HG02870 (cell line): ENCODE results near the gene GSAP.
A peak's percentile ranks its signal among the peaks of the same experiment; 100 is the strongest.
"Not testable (repeated sequence)": the region's sequence is repeated elsewhere in the genome, so short reads cannot be mapped to it uniquely, and the experiment has no call there.

Source experiments
- ATAC-seq: cut with Tn5 transposase; IDR thresholded peaks from one replicate; pipeline ENCODE4 v1.9.1; 2021; ENCODE audit warnings: mild to moderate bottlenecking, moderate library complexity; ENCODE audit not compliant: unreplicated experiment

GSAP gene

DNA sequence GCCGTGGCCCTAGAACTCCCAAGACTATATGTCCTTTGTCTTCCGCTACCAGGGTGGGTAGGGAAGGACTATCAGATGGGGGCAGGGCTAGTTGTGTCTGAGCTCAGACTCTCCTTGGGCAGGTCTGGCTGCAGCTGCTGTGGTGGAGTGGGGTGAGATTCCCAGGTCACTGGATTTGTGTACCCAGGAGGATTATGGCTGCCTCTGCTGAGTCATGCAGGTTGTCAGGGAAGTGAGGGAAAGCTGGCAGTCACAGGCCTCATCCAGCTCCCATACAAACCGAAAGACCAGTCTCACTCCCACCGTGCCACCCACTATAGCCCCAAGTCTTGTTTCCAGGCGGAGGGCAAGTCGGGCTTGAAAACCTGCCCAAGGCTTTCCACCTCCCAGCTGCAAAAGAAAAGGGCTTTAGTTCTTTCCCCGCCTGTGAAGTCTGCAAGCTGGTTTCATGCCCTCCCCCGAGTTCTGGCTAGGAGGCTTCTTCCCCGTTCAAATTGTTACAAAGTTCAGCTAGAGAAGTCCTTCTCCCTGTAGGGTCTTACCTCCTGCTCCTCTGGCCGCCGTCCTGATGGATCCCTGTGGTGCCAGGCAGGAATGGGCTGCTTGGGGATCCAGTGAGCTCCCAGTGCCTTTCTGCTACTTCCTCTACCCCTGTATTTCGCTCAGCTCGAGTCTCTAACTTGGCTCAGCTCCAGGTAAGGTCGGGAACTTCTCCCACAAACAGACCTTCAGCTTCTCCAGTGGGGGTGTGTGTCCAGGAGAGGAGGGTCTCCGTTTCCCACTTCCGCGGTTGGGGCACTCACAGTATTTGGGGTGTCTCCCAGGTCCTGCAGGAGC, 109.7 kb downstream of the GSAP start:
- no peak for ATAC-seq

DNA sequence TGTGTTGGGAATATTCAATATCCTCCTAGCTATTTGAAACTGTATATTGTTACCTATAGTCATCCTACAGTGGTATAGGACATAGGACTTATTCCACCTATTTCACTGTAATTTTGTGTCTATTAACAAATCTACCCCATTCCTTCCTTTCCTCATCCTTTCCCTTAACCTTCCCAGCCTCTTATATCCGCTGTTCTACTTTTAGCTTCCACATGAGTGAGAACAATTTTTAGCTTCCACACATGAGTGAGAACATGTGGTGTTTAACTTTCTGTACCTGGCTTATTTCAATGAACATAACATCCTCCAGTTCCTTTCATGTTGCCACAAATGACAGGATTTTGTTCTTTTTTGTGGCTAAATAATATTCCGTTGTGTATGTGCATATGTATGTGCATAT, 120.6 kb downstream of the GSAP start:
- ATAC-seq, result no peak

DNA sequence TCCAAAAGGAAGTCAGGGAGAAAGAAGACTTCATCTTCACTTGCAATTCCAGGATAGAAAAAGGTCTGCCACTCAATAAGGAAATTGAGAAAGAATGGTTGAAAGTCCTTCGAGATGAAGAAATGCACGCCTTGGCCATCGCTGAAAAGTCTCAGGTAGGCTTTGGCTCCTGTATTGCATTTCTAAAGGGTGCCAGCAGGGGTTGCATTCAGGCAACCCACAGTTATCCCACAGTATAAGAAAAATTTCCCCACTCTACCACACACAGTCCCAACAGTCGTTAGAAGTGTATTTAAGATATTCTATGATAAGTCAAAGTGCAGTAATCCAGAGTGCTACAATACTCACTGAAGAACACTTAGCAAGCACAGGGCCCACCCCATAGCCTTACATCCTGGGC, 123.1 kb downstream of the GSAP start:
- ATAC-seq, result no peak

DNA sequence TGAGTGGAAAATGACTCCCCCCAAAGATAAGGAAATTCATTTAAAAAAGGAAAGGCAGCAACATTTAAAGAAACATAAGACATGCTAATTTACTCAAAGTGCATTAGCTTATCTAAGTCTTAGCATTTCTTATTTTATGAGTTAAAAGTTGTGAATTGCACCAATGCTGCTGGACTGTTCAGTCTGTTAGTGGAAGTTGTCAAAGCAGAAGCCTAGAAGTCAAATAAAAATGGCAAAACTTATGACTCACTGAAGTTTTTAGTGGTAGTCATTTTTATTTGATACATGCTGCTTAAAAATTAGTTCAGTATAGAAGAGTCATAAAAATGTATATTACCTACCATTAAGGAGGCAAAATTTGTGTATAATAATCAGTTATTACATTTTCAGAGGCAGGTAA, 125.7 kb downstream of the GSAP start:
- ATAC-seq, result no peak

DNA sequence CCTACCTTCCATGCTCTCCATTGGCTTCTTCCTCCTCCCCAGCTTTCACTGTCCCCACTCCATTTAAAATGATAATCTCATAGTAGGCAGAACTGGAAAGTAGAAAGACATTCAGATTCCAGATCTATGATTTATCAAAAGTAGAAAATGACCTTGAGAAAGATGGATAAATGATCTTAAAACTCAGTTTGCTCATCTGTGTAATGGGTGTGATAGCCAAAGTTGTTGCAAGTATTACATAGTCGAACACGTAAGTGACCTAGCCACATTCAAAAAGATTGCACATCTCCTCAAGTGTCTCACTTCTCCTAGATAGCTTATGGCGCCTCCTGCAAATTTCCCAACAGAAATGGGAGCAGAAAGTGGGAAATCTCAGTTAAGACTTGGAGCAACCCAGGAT, 126.8 kb downstream of the GSAP start:
- no peak for ATAC-seq

DNA sequence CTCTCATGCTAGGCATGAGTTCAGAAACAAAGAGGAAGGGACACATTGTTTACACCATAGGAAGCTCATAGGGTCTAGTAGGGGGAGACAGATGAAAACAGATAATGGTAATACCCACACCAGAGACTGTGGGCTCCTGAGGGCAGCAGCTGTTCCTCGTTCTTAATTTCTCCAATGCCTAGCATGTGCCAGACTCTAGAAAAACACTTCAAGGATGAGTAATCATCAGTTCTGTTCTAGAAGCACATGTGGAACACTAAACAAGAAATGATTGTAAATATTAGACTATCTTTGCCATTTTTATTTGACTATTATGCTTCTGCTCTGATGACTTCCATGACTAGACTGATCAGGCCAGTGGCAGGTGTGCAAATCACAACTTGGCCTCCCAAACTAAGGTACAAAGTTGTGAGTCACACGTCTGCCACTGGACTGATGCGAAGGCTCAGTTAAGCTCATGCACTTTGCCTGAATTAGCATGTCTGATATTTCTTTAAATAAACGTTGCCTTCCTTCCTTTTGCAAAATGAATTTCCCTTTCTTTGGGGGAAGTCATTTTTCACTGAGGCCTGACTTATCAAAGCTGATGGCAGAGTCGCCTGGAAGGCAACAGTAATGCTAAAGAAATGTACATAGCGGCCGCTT, 127.4 kb downstream of the GSAP start:
- ATAC-seq, result no peak

DNA sequence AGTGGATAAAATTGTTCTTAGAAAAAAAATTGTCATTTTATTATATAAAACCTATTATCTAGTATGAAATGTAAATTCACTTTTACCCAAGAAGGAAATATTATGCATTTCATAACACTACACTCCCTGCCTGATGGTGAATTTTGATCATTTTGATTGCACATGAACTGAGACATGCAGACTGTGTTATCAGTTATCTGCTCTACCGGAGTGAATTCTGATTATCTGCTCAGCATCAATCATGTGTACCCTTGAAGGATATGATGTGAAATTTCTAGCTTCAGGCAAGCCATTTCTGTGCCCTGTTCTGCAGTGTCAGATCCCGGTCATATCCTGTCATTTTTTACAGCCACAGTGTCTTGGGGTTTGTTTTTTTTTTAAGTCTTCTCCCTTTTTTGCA, 131.5 kb downstream of the GSAP start:
- no peak for ATAC-seq

DNA sequence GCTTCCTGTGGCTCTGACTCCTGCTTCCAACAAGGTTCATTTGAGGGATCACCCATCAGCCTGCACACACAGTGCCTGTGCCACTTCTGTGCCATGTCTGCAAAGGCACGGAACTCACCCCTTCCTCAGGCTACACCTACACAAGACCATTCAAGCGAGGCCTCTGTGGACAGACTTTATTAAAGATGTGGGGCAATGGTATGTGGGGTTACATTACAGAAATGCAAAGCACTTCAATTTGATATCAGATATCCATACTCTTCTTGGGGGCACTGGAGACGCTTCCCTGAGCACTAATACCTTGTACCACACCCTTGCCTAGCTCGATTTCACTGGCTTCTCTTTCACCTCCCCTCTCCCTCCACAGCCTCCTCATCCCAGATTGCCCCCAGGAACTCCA, 132.1 kb downstream of the GSAP start:
- ATAC-seq, result no peak

DNA sequence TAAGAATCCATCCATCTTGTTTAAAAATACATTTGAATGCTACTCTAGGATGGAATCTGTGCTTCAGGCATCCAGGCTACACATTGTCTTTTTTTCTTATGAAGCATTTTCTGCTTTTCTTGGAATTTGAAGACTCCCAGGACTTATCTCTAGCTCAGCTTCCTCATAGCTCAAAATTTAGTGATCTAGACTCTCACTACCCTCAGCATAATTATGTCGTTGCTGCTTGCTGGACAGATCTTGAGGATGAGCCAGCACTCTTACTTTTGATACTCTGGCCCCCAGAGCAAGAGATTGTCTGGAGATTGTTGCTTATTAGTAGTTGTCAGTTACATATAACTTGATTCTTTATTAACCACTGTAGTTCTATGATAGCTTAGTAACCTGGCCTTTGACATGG, 133.3 kb downstream of the GSAP start:
- ATAC-seq, result no peak

DNA sequence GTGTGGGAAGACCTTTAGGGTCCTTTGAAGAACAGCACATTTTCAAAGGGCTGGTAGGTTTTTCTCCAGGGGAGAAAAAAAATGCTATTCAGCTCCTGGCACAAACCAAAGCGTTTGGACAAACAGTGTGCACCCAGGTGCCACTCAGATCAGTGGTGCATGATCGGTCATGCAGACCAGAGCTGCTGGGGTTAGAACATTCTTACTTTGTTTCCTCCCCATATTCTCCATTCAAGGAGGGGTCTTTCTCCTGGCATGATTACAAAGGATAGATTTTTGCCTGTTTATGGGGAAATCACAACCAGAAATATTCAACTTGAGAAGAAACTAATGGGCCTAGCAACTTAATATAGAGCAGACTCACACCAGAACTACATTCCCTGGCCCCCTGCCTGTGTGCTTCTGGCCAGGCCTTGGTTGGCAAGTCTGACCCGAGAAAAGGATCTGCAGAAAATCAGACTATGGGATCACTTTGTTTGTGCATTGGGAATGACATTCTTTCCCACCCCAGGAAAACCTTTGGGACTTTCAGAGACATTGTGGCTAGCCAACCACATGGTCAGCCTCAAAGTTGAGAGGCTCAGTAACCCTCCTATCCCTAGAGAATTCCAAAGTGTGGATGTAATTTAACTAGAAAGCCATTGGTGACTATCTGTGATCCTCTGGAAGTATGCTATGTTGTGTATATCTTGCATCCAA, 134.2 kb downstream of the GSAP start:
- no peak for ATAC-seq

DNA sequence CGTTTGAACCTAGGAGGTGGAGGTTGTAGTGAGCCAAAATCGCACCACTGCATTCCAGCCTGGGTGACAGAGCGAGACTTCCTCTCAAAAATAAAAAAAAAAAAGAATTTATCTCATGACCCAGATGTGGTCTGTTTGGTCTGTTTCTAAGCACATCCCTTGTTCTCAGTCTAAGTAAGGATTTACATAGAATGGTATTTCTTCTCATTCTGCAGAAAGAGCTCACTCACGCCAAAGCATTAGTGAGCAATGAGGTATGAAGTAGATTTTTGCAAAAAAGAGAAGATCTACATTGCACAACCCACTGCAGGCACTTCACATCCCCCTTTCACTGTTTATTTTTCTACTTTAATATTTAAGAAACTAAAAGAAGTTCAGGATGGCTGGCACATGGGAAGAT, 140.0 kb downstream of the GSAP start:
- no peak for ATAC-seq

DNA sequence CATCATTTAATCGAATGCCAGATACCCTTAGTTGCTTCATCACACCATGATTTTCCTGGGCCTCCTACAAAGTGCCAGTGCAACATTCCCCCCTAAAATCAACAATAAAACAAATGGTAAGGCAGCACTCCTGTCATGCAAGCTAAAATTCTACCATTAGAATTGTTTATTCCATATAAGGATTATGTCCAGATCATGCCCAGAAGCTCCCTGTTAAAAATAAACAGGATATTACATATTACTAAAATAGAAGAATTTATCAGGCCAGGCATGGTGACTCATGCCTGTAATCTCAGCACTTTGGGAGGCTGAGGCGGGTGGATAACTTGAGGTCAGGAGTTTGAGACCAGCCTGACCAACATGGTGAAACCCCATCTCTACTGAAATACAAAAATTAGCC, 140.5 kb downstream of the GSAP start:
- not testable (repeated sequence) for ATAC-seq

DNA sequence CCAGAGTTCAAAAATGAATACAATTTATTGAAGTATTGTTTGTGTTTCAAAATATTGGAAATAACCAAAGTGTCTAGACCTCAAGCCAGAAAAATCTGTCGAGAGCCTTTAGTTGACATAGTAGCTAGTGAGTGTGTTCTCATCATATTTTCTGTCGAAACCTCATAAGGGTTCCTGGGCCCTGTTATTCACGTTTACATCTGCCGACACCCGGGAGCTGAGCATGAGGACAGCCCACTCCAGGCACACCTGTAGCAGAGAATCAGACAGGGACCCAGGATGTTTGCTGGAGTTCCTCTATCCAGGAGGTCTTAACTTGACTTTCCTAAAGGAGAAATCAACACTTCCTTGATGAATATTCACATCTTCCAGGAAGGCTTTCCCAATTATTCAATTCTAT, 144.4 kb downstream of the GSAP start:
- no peak for ATAC-seq

DNA sequence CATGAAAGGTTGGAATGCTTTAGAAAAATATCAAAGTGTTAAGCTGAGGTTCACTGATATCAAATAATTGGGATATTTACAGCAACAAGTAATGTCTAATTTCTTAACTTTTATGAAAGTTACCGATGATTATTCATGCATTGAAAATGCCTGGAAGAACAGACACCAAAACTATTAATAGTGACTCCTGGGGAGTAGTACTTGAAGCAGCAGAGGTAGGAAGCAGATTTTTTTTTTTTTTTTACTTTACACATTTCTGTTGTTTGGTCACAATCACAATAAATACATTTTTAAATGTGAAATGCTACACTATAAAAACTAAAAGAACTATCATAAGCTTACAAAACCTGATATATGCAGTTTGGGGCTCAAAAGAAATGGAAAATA, 146.1 kb downstream of the GSAP start:
- no peak for ATAC-seq

DNA sequence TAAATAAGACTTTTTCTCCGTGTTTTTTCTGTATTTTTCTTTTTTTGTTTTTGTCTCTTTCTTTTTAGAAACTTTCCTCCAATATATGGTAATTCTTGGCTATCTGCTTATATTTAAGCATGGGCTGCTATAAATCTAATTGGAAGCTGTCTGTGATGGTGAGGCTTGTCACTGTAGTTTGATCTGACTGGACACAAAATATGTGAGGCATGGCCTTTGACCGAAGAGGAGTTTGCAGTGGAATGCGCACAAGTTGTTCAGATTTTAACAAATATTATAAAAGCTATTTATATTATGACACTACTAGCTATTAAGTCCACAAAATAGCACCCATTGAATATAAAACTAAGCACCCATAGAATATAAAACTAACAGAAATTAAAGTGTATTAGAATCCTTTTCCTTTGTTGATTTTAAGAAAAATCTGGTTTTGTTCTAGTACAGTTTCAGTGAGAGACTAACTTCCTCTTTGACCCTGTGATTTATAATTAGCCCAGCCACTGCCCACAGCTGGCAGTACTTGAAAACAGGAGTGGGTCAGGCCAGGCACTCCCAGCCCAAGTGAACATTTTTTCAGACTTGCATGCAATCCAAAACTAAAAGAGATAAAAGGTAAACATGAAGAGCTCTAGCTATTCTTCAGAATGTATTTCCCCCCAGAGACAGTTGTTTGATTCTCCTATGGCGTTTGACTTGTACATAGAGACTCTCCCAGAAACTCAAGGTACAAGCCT, 146.6 kb downstream of the GSAP start:
- peak; percentile 43 for ATAC-seq

DNA sequence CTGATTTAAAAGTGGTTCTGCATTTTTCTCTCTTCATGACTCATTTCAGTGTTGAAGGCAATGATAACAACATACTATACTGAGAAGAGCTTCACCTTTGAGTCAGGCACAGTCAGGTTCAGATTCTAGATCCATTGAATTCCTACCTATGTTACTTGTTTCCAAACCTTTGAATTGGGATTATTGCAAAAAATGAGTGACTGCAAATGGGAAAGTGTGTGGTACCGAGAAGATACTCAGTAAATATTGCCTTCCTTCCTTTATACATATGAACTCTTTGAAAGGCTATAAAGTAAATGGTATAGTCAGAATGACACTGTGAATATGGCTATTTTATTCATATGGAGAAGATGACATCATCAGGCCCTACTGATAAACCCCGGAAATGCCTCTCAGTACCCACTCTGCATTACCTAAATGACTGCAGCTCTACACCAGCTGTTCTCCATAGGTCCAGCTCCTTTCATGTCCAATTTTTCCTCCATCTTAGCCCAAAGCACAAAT, 149.8 kb downstream of the GSAP start:
- peak; percentile 93 for ATAC-seq

DNA sequence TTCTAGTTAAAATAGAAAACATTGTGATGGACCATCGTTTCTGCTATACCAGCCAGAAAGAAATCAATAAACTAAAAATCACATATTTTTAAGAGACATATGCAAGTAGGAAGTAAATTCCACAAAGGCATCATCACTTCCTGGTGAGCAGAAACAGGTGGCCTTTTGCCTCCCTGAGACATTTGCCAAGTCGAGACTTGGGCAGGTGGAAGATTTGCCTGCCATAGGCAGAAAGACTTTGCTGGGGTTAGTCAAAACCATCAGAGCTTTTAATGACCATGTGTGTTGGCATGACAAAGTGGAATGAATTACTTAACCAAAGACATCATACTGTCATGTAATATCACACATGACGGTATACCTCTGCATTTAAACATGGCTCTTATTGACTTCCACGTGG, 150.5 kb downstream of the GSAP start:
- no peak for ATAC-seq

DNA sequence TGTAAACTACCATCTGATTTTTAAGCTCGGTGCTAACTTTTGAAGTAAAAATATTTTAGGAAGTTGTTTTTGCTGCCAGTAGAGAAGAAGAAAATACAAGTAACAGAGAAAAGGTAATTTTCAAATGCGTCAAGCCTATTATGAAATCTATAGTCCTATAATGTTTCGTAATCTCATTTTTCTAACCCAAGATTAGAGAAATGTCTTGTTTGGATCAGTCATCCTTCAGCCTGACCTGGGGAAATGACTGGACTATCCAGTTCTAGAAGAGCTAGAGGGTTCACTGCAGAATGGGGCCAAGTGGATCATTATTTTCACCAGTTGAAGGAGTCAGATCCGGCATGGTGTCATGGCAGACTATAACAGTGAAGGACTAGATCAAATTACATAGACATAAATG, 153.8 kb downstream of the GSAP start:
- no peak for ATAC-seq
